Gastroesophageal sphincter (tissue), 4 donors: Measurements from ENCODE around the gene BHLHE41. TPM values are rescaled to one million over a fixed set of nuclear protein-coding genes. Genes with fewer than 3 reads are reported as not detected.

ENCODE experiments used
- ATAC-seq: fragments of 150-250 bp; one replicate; pipeline ENCODE4 v1.9.1; 2016; ENCODE audit warnings: mild to moderate bottlenecking, moderate library complexity
- H3K27ac ChIP-seq, 4 donors: fragments of 200-600 bp; sonication (generic) in 3 of 4; 1 replicate in 3 of 4; 2 replicates in 1 of 4; pipeline ENCODE4 v1.5.1; 2016 to 2019
- H3K27me3 ChIP-seq: fragments of 200-600 bp; sonication (generic); one replicate; pipeline ENCODE4 v1.5.1; 2019
- H3K36me3 ChIP-seq, 2 donors: fragments of 200-600 bp; sonication (generic); one replicate each; pipeline ENCODE4 v1.5.1; 2019; ENCODE audit warnings: control low read depth in 1 of 2
- H3K4me1 ChIP-seq, 3 donors: fragments of 200-600 bp; sonication (generic); 1 replicate in 2 of 3; 2 replicates in 1 of 3; pipeline ENCODE4 v1.5.1; 2016 to 2019; ENCODE audit warnings: control low read depth in 2 of 3
- H3K4me3 ChIP-seq, 2 donors: fragments of 200-600 bp; sonication (generic); one replicate each; pipeline ENCODE4 v1.5.1; 2019; ENCODE audit warnings: mild to moderate bottlenecking in 1 of 2, moderate library complexity in 1 of 2
- H3K9me3 ChIP-seq, 3 donors: fragments of 200-600 bp; sonication (generic); one replicate each; pipeline ENCODE4 v1.5.1; 2017 to 2019; ENCODE audit warnings: control low read depth in 2 of 3
- CTCF ChIP-seq, 4 experiments: fragments of 200-600 bp in 2 of 4; fragments of 450-650 bp in 2 of 4; sonication (generic) in 1 of 4; IDR thresholded peaks; one replicate each; pipeline ENCODE4 v1.5.1; 2017 to 2019; ENCODE audit warnings: antibody characterized with exemption in 4 of 4, mild to moderate bottlenecking in 2 of 4, moderate library complexity in 2 of 4
- EP300 ChIP-seq: sonication (generic); formaldehyde crosslinking; IDR thresholded peaks from one replicate; pipeline ENCODE4 v1.6.1; 2017; ENCODE audit warnings: antibody characterized with exemption, mild to moderate bottlenecking
- POLR2A ChIP-seq, 2 donors: fragments of 450-650 bp; IDR thresholded peaks; one replicate each; pipeline ENCODE4 v1.6.1; 2017; ENCODE audit warnings: antibody characterized with exemption in 2 of 2, mild to moderate bottlenecking in 2 of 2, moderate library complexity in 1 of 2
- POLR2AphosphoS5 ChIP-seq: sonication (generic); formaldehyde crosslinking; IDR thresholded peaks from one replicate; pipeline ENCODE4 v1.6.1; 2017; ENCODE audit warnings: antibody characterized with exemption
- WGBS, 2 donors: methylation state at CpG; one replicate each; pipeline ENCODE4 v1.1.5; 2018; ENCODE audit warnings: low coverage in 1 of 2; 5-methylcytosine and 5-hydroxymethylcytosine counted together
- total RNA-seq, 4 donors: library from RNA; depleted of rRNA; stranded (reverse); fragments of >200 nt; gene quantifications; one replicate each; pipeline ENCODE4 v1.1.0, GENCODE V29; 2016

BHLHE41 gene
- total RNA-seq, 4 donors from 2014 or later = 5.3 to 91.2 (median 21.7) TPM

- 45 to 57% methylated on average over 5 of the region's 5 CpGs for WGBS, 2 donors
- Histone ChIP-seq H3K36me3 (no peaks in the 10 kb centered on the region), H3K9me3 (no peaks in the 10 kb centered on the region), H3K4me1 (no peaks in the 10 kb centered on the region), H3K4me3 (no peak overlapping the region), H3K27ac (peak overlapping the region in 2 of 4 donors; percentile 19 to 23), H3K27me3 (no peaks in the 10 kb centered on the region)
- no peak for TF ChIP-seq POLR2A (IDR thresholded peaks at IDR 0.05)
- no peak for TF ChIP-seq CTCF (IDR thresholded peaks at IDR 0.05)
- no peak for TF ChIP-seq POLR2AphosphoS5
- TF ChIP-seq EP300 = no peak
- no peak for ATAC-seq
Measured at GRCh38 chr12:26102953-26103352, 21.9 kb downstream of the BHLHE41 start.

GRCh38 chr12:26101763-26102162, 23.1 kb downstream of the BHLHE41 start:
- Histone ChIP-seq H3K4me1 (peaks cover 0 to 8% (median 0%) of the 10 kb centered on the region in 3 donors), H3K36me3 (no peaks in the 10 kb centered on the region), H3K4me3 (no peak overlapping the region), H3K9me3 (no peaks in the 10 kb centered on the region), H3K27me3 (no peaks in the 10 kb centered on the region), H3K27ac (no peak overlapping the region)
- TF ChIP-seq CTCF (IDR thresholded peaks at IDR 0.05) (no peak), POLR2A (IDR thresholded peaks at IDR 0.05) (no peak), POLR2AphosphoS5 (no peak), EP300 (no peak)
- no peak for ATAC-seq
- 69 to 90% methylated on average over 4 of the region's 4 CpGs for WGBS, 2 donors

GRCh38 chr12:26101350-26101734, 23.5 kb downstream of the BHLHE41 start:
- Histone ChIP-seq H3K4me1 (peaks cover 0 to 8% (median 0%) of the 10 kb centered on the region in 3 donors), H3K36me3 (no peaks in the 10 kb centered on the region), H3K27ac (no peak overlapping the region), H3K27me3 (no peaks in the 10 kb centered on the region), H3K9me3 (no peaks in the 10 kb centered on the region), H3K4me3 (no peak overlapping the region)
- 61 to 68% methylated on average over 3 of the region's 3 CpGs for WGBS, 2 donors
- TF ChIP-seq CTCF (IDR thresholded peaks at IDR 0.05) (no peak), EP300 (no peak), POLR2AphosphoS5 (no peak), POLR2A (IDR thresholded peaks at IDR 0.05) (no peak)
- ATAC-seq = no peak

GRCh38 chr12:26100666-26101349, 24.0 kb downstream of the BHLHE41 start:
- TF ChIP-seq CTCF (IDR thresholded peaks at IDR 0.05) (no peak), POLR2AphosphoS5 (no peak), POLR2A (IDR thresholded peaks at IDR 0.05) (no peak), EP300 (no peak)
- Histone ChIP-seq H3K36me3 (no peaks in the 10 kb centered on the region), H3K4me3 (no peak overlapping the region), H3K27me3 (no peaks in the 10 kb centered on the region), H3K9me3 (no peaks in the 10 kb centered on the region), H3K4me1 (peaks cover 0 to 8% (median 0%) of the 10 kb centered on the region in 3 donors), H3K27ac (no peak overlapping the region)
- ATAC-seq = no peak
- WGBS, 2 donors = 74 to 92% methylated on average over 8 of the region's 8 CpGs
